Neutrophil (primary cell): ENCODE measurements around the gene SZT2.
A peak's percentile ranks its signal among the peaks of the same experiment; 100 is the strongest.

Experiments
- H3K27ac ChIP-seq: fragments of 200-600 bp; sonication (generic); 2 replicates; pipeline ENCODE4 v1.5.1; 2016; ENCODE audit warnings: mild to moderate bottlenecking, moderate library complexity
- H3K27me3 ChIP-seq: fragments of 200-600 bp; sonication (generic); 2 replicates; pipeline ENCODE4 v1.6.0; 2016; ENCODE audit warnings: mild to moderate bottlenecking
- H3K36me3 ChIP-seq: fragments of 200-600 bp; sonication (generic); 2 replicates; pipeline ENCODE4 v1.5.1; 2017
- H3K4me1 ChIP-seq, 2 experiments: fragments of 200-600 bp in 1 of 2; sonication (generic) in 1 of 2; 1 replicate in 1 of 2; 2 replicates in 1 of 2; pipeline versions ENCODE4 v1.5.1 to v1.6.1; 2013 to 2016; ENCODE audit warnings: low read depth in 1 of 2, low read length in 1 of 2, mild to moderate bottlenecking in 1 of 2, moderate library complexity in 1 of 2; ENCODE audit not compliant: control insufficient read depth in 1 of 2, insufficient read depth in 1 of 2
- H3K4me3 ChIP-seq, 2 experiments: fragments of 200-600 bp in 1 of 2; sonication (generic) in 1 of 2; 1 replicate in 1 of 2; 2 replicates in 1 of 2; pipeline ENCODE4 v1.5.1; 2013 to 2016; ENCODE audit warnings: low read depth in 1 of 2, low read length in 1 of 2, mild to moderate bottlenecking in 1 of 2, moderate library complexity in 1 of 2
- H3K9me3 ChIP-seq: fragments of 200-600 bp; sonication (generic); 2 replicates; pipeline ENCODE4 v1.5.1; 2016
- TF ChIP-seq, protein P1 (sequence below): fragments of 200-600 bp; sonication (generic); IDR thresholded peaks from 2 replicates; pipeline ENCODE4 v1.5.1; 2016; ENCODE audit warnings: antibody characterized with exemption

SZT2 gene

DNA sequence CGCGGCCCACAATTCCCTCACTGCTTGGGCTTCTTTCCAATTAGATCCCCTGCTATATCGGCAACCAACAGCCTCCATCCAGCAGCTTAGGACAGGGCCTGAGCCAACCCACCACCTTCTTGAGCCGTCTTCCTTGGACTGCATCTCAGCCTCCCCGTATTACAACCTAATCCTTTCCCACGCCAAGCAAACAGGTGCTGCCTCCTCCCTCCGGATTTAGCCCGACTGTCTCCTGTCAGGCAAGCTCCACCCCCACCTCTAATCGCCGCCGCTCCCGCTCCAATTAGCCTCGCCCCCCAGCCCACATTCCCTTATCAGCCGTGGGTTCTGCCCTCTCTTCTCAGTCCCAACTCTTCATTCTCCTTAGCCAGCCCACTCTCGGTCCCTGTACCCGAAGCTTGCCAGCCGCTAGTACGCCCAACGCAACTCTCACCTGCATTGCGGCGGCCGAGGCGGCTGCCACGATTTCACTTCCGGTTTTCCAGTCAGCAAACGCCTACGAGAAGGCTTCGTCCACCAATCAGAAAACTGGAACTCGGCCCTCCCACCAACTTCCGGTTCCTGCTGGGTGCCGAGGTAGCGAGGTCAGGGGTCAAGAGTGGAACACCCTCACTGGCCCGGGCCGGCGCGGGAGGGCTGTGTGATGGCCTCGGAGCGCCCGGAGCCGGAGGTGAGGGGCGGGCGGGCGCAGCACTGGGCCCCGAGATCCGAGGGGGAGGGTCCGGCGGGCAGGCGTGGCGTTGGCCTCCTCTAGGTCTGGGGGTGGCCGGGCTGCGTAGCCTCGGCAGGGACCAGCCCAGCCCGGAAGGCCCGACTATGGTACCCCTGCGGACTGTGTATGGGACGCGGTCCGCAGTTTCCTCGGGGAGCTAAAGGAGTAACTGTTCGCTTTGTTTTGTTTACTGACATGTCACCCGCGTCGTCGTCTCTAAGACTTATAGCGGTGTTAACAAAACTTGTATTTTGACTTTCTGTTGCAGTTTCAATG is at the start of gene SZT2, which contains the start of gene MED8:
TSS of gene SZT2 (plus strand) at position 574 of the 988 bp plus-strand sequence. CDS start at position 644, 70 bp downstream.
TSS of gene MED8 (minus strand) at position 475 of the 988 bp plus-strand sequence. CDS start at position 439, 36 bp downstream.
- peaks cover 38 to 43% of the 10 kb centered on the region in 2 experiments for H3K4me1 ChIP-seq
- H3K27me3 ChIP-seq, result no peaks in the 10 kb centered on the region
- no peaks in the 10 kb centered on the region for H3K9me3 ChIP-seq
- H3K36me3 ChIP-seq, result peaks cover 29% of the 10 kb centered on the region
- peak within 1 kb of the TSS; percentile 82 to 94 for H3K4me3 ChIP-seq
- peak within 1 kb of the TSS; percentile 88 for H3K27ac ChIP-seq
- TF ChIP-seq, protein P1, sequence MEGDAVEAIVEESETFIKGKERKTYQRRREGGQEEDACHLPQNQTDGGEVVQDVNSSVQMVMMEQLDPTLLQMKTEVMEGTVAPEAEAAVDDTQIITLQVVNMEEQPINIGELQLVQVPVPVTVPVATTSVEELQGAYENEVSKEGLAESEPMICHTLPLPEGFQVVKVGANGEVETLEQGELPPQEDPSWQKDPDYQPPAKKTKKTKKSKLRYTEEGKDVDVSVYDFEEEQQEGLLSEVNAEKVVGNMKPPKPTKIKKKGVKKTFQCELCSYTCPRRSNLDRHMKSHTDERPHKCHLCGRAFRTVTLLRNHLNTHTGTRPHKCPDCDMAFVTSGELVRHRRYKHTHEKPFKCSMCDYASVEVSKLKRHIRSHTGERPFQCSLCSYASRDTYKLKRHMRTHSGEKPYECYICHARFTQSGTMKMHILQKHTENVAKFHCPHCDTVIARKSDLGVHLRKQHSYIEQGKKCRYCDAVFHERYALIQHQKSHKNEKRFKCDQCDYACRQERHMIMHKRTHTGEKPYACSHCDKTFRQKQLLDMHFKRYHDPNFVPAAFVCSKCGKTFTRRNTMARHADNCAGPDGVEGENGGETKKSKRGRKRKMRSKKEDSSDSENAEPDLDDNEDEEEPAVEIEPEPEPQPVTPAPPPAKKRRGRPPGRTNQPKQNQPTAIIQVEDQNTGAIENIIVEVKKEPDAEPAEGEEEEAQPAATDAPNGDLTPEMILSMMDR, result peak; percentile 59

DNA sequence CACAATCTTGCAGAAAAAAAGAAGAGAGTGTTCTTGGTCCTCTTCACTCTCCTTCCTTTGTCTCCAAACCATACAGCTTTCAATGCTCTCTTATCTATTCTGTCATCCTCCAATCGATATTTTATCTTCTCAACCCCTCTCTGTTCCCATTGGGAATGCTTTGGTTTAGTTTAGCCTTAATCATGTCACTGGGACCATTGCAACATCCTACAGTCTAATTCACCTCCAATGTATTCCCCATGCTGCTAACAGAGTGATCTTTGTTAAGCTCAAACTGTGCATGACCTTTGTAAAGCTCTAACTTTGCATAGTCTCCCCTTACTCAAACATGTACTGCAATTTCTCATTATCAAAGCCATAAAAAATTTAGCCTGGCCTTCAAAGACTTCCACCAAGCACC is 49.1 kb upstream of the SZT2 start:
- H3K4me1 ChIP-seq, result no peaks in the 10 kb centered on the region
- H3K27ac ChIP-seq, result no peak overlapping the region
- H3K27me3 ChIP-seq, result no peaks in the 10 kb centered on the region
- no peak overlapping the region for H3K4me3 ChIP-seq
- TF ChIP-seq, protein P1, result no peak
- no peaks in the 10 kb centered on the region for H3K9me3 ChIP-seq
- no peaks in the 10 kb centered on the region for H3K36me3 ChIP-seq

GRCh38 chr1:43344267-43344850 is 45.3 kb upstream of the SZT2 start:
- Histone ChIP-seq H3K36me3 (no peaks in the 10 kb centered on the region), H3K9me3 (no peaks in the 10 kb centered on the region), H3K4me1 (peaks cover 0 to under 1% of the 10 kb centered on the region in 2 experiments), H3K27ac (no peak overlapping the region), H3K27me3 (no peaks in the 10 kb centered on the region), H3K4me3 (no peak overlapping the region)
- TF ChIP-seq, protein P1, result no peak

- Histone ChIP-seq H3K4me3 (no peak overlapping the region), H3K36me3 (no peaks in the 10 kb centered on the region), H3K4me1 (peaks cover 7 to 8% of the 10 kb centered on the region in 2 experiments), H3K9me3 (no peaks in the 10 kb centered on the region), H3K27ac (no peak overlapping the region), H3K27me3 (no peaks in the 10 kb centered on the region)
- TF ChIP-seq, protein P1, result no peak
Observed at GRCh38 chr1:43345120-43345519, 44.6 kb upstream of the SZT2 start.

DNA sequence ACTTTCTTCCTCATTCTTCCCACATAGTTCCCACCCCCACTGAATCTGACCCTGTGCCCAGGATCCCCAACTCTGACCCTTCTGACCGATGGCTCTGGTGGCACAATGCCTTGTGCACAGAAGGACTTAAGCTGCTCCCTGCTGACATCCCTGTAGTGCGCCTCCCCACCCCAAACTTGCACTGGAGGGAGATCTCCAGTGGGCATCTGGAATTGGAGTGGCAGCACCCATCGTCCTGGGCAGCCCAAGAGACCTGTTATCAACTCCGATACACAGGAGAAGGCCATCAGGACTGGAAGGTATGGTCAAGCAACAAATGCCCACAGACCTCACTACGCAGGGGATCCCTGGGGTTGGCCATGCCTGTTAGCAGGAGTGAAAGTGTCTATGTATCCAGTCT is 43.1 kb upstream of the SZT2 start:
- Histone ChIP-seq H3K4me3 (no peak overlapping the region), H3K27ac (no peak overlapping the region), H3K36me3 (no peaks in the 10 kb centered on the region), H3K27me3 (no peaks in the 10 kb centered on the region), H3K9me3 (no peaks in the 10 kb centered on the region), H3K4me1 (peaks cover 8 to 9% of the 10 kb centered on the region in 2 experiments)
- TF ChIP-seq, protein P1, result no peak
